Ishikawa (cell line): ENCODE measurements around the gene DAZAP2.

Source experiments
- CEBPB ChIP-seq: IDR thresholded peaks from 2 replicates; pipeline ENCODE4 v1.6.1; 2012
- CREB1 ChIP-seq: IDR thresholded peaks from 2 replicates; pipeline ENCODE4 v1.6.1; 2012; ENCODE audit warnings: low read depth
- EGR1 ChIP-seq: IDR thresholded peaks from 2 replicates; pipeline ENCODE4 v1.6.1; 2012
- EP300 ChIP-seq: IDR thresholded peaks from 2 replicates; pipeline ENCODE4 v1.6.1; 2012; ENCODE audit warnings: borderline replicate concordance
- FOXM1 ChIP-seq: IDR thresholded peaks from 2 replicates; pipeline ENCODE4 v1.6.1; 2012; ENCODE audit warnings: low read depth, borderline replicate concordance
- MAX ChIP-seq: IDR thresholded peaks from 2 replicates; pipeline ENCODE4 v1.6.1; 2012
- NFIC ChIP-seq: IDR thresholded peaks from 2 replicates; pipeline ENCODE4 v1.6.1; 2012
- RAD21 ChIP-seq: IDR thresholded peaks from 2 replicates; pipeline ENCODE4 v1.6.1; 2012; ENCODE audit warnings: low read depth
- REST ChIP-seq: IDR thresholded peaks from 2 replicates; pipeline ENCODE4 v1.6.1; 2012; ENCODE audit warnings: low read depth, mild to moderate bottlenecking
- TAF1 ChIP-seq: IDR thresholded peaks from 2 replicates; pipeline ENCODE4 v1.6.1; 2012; ENCODE audit warnings: low read depth, mild to moderate bottlenecking
- TCF12 ChIP-seq: IDR thresholded peaks from 2 replicates; pipeline ENCODE4 v1.6.1; 2012; ENCODE audit warnings: low read depth
- TEAD4 ChIP-seq: IDR thresholded peaks from 2 replicates; pipeline ENCODE4 v1.6.1; 2012
- USF1 ChIP-seq: IDR thresholded peaks from 2 replicates; pipeline ENCODE4 v1.6.1; 2012
- YY1 ChIP-seq: IDR thresholded peaks from 2 replicates; pipeline ENCODE4 v1.6.1; 2012; ENCODE audit warnings: low read depth
- ZBTB7A ChIP-seq: IDR thresholded peaks from 2 replicates; pipeline ENCODE4 v1.6.1; 2012; ENCODE audit warnings: low read depth

Gene DAZAP2

GRCh38 chr12:51205350-51205749 is 33.3 kb upstream of the DAZAP2 start:
- TF ChIP-seq YY1 (no peak), CEBPB (no peak), CREB1 (no peak), EP300 (no peak), NFIC (no peak), TCF12 (no peak), MAX (no peak), USF1 (no peak), TEAD4 (no peak), FOXM1 (no peak), EGR1 (no peak), TAF1 (no peak), RAD21 (no peak), REST (no peak)

- TF ChIP-seq CEBPB (no peak), REST (no peak), TEAD4 (no peak), NFIC (no peak)
These were observed 30.5 kb upstream of the DAZAP2 start for GRCh38 chr12:51208016-51208660.

- TF ChIP-seq REST (no peak), ZBTB7A (no peak)
These were observed 29.4 kb upstream of the DAZAP2 start for GRCh38 chr12:51209259-51209658.

GRCh38 chr12:51210690-51211395 is 27.8 kb upstream of the DAZAP2 start:
- TF ChIP-seq FOXM1: no peak
- TF ChIP-seq USF1: no peak
- TF ChIP-seq EGR1: no peak
- TF ChIP-seq CEBPB: no peak
- TF ChIP-seq YY1: no peak
- no peak for TF ChIP-seq REST
- no peak for TF ChIP-seq TCF12
- no peak for TF ChIP-seq NFIC
- no peak for TF ChIP-seq MAX
- TF ChIP-seq TAF1: no peak
- TF ChIP-seq CREB1: no peak
- TF ChIP-seq ZBTB7A: no peak
- TF ChIP-seq RAD21: no peak
- TF ChIP-seq TEAD4: no peak
- no peak for TF ChIP-seq EP300
